Caco-2 (cell line): Measurements from ENCODE around the gene ATP9B. TPM values are rescaled to one million over a fixed set of nuclear protein-coding genes. Genes with fewer than 3 reads are reported as not detected.
A peak's percentile ranks its signal among the peaks of the same experiment; 100 is the strongest.
"Not testable (repeated sequence)": the region's sequence is repeated elsewhere in the genome, so short reads cannot be mapped to it uniquely, and the experiment has no call there.

Experiments
- BruUV-seq: library from RNA; stranded (reverse); fragments of 400-500 nt; replicated peaks from 2 replicates; lab custom pipeline; 2021; lab: Mats Ljungman, UMichigan
- CTCF ChIA-PET: fragments of 300-600 bp; sonication (Branson Sonifier 250); formaldehyde crosslinking; loops from one replicate; lab custom pipeline; 2022; ENCODE audit warnings: antibody characterized with exemption; lab: Charles Lee
- POLR2A ChIA-PET: fragments of 300-600 bp; sonication (Branson Sonifier 250); formaldehyde crosslinking; loops from one replicate; lab custom pipeline; 2022; ENCODE audit warnings: antibody characterized with exemption; lab: Charles Lee
- DNase-seq, 2 experiments: peaks; one replicate each; pipeline versions ENCODE4 v3.0.0 to v3.0.0-alpha.2; 2020 to 2022
- H3K27me3 ChIP-seq: replicated peaks from 2 replicates; pipeline ENCODE4 v1.6.0; 2011; ENCODE audit warnings: low read length; ENCODE audit not compliant: control insufficient read depth, insufficient read depth
- H3K36me3 ChIP-seq: 2 replicates; pipeline ENCODE4 v1.5.1; 2011; ENCODE audit warnings: low read length; ENCODE audit not compliant: control insufficient read depth, insufficient read depth
- H3K4me1 ChIP-seq: fragments of 250-450 bp; sonication (Bioruptor Pico); 2 replicates; pipeline ENCODE4 v1.5.1; 2020; ENCODE audit warnings: mild to moderate bottlenecking
- H3K4me3 ChIP-seq: 2 replicates; pipeline ENCODE4 v1.5.1; 2011; ENCODE audit warnings: low read depth, mild to moderate bottlenecking, control low read depth, low read length
- H3K9me3 ChIP-seq: fragments of 250-450 bp; sonication (Bioruptor Pico); 2 replicates; pipeline ENCODE4 v1.5.1; 2020; ENCODE audit warnings: mild to moderate bottlenecking, moderate library complexity
- H3K27ac Mint-ChIP-seq: one replicate; pipeline ENCODE4 v1.8.0; 2022; ENCODE audit warnings: mixed read lengths; ENCODE audit not compliant: unreplicated experiment
- H3K27me3 Mint-ChIP-seq: one replicate; pipeline ENCODE4 v1.8.0; 2022; ENCODE audit warnings: mixed read lengths; ENCODE audit not compliant: insufficient read depth, unreplicated experiment
- H3K36me3 Mint-ChIP-seq: one replicate; pipeline ENCODE4 v1.8.0; 2022; ENCODE audit warnings: mild to moderate bottlenecking, mixed read lengths; ENCODE audit not compliant: insufficient read depth, unreplicated experiment
- H3K4me1 Mint-ChIP-seq: one replicate; pipeline ENCODE4 v1.8.0; 2022; ENCODE audit warnings: low read depth, mixed read lengths; ENCODE audit not compliant: unreplicated experiment
- H3K4me3 Mint-ChIP-seq: one replicate; pipeline ENCODE4 v1.8.0; 2022; ENCODE audit warnings: mild to moderate bottlenecking, moderate library complexity, mixed read lengths; ENCODE audit not compliant: unreplicated experiment
- H3K9me3 Mint-ChIP-seq: one replicate; pipeline ENCODE4 v1.8.0; 2022; ENCODE audit warnings: mixed read lengths; ENCODE audit not compliant: unreplicated experiment
- CTCF ChIP-seq, 2 experiments: fragments of 200-600 bp in 1 of 2; IDR thresholded peaks; 1 replicate in 1 of 2; 2 replicates in 1 of 2; pipeline versions ENCODE4 v1.5.1 to v1.8.0; 2011 to 2022; ENCODE audit warnings: antibody characterized with exemption in 1 of 2, control low read depth in 1 of 2, inconsistent platforms in 1 of 2, low read depth in 1 of 2, low read length in 1 of 2, mild to moderate bottlenecking in 1 of 2, moderate library complexity in 1 of 2; ENCODE audit not compliant: insufficient read depth in 1 of 2, severe bottlenecking in 1 of 2, unreplicated experiment in 1 of 2
- intact Hi-C: fragments of 100-400 bp; cut with micrococcal nuclease; formaldehyde crosslinking; loops from one replicate; pipeline ENCODE4 v1.10.0; 2022; ENCODE audit not compliant: unreplicated experiment
- total RNA-seq: library from RNA; stranded (reverse); gene quantifications from 2 replicates; pipeline ENCODE4 v1.2.3, GENCODE V29; 2022

Gene ATP9B
- total RNA-seq, 1 experiment from 2014 or later: 15.8 TPM

- no peaks in the 10 kb centered on the region for H3K9me3 ChIP-seq
- H3K36me3 ChIP-seq: no peaks in the 10 kb centered on the region
- Mint-ChIP-seq H3K36me3 (peaks cover 10% of the 10 kb centered on the region), H3K27ac (no peak overlapping the region), H3K4me1 (peaks cover 11% of the 10 kb centered on the region), H3K27me3 (no peaks in the 10 kb centered on the region), H3K4me3 (peak overlapping the region; percentile 82), H3K9me3 (peaks cover 19% of the 10 kb centered on the region)
- H3K4me3 ChIP-seq: no peak overlapping the region
- intact Hi-C loops: loop anchor here (5.0 kb wide), 1 partner anchor 176 kb away; no protein-coding TSS in a partner anchor
- ChIA-PET POLR2A (no interaction called here), CTCF (no interaction called here)
- H3K4me1 ChIP-seq: no peaks in the 10 kb centered on the region
- DNase-seq: no peak
- no peak for TF ChIP-seq CTCF (IDR thresholded peaks at IDR 0.05; ENCODE audit: insufficient read depth in 1 of 2, low read depth in 1 of 2, low read length in 1 of 2, severe bottlenecking in 1 of 2, unreplicated experiment in 1 of 2)
- BruUV-seq: no TSS peak
- no peaks in the 10 kb centered on the region for H3K27me3 ChIP-seq
Measured at GRCh38 chr18:79071037-79071436, 1.8 kb downstream of the ATP9B start.

GRCh38 chr18:79071503-79072210 lies 2.5 kb downstream of the ATP9B start:
- Mint-ChIP-seq H3K9me3 (peaks cover 13% of the 10 kb centered on the region), H3K27ac (no peak overlapping the region), H3K36me3 (peaks cover 10% of the 10 kb centered on the region), H3K4me3 (no peak overlapping the region), H3K27me3 (no peaks in the 10 kb centered on the region), H3K4me1 (peaks cover 11% of the 10 kb centered on the region)
- ChIA-PET CTCF (no interaction called here), POLR2A (no interaction called here)
- Histone ChIP-seq H3K4me1 (no peaks in the 10 kb centered on the region), H3K27me3 (no peaks in the 10 kb centered on the region), H3K9me3 (no peaks in the 10 kb centered on the region), H3K4me3 (no peak overlapping the region), H3K36me3 (no peaks in the 10 kb centered on the region)
- DNase-seq: no peak
- intact Hi-C loops: loop anchor here (5.0 kb wide), 1 partner anchor 176 kb away; no protein-coding TSS in a partner anchor
- BruUV-seq: no TSS peak
- TF ChIP-seq CTCF (IDR thresholded peaks at IDR 0.05; ENCODE audit: insufficient read depth in 1 of 2, low read depth in 1 of 2, low read length in 1 of 2, severe bottlenecking in 1 of 2, unreplicated experiment in 1 of 2): no peak

- H3K27ac Mint-ChIP-seq, H3K9me3 ChIP-seq, H3K27me3 ChIP-seq, H3K9me3 Mint-ChIP-seq, H3K36me3 ChIP-seq, H3K4me3 Mint-ChIP-seq, DNase-seq, H3K36me3 Mint-ChIP-seq, H3K4me1 ChIP-seq, POLR2A ChIA-PET, CTCF ChIA-PET, H3K4me1 Mint-ChIP-seq, H3K4me3 ChIP-seq, H3K27me3 Mint-ChIP-seq, BruUV-seq: not testable (repeated sequence)
- intact Hi-C loops: loop anchor here (5.0 kb wide), 1 partner anchor 175 kb away; no protein-coding TSS in a partner anchor
Measured at GRCh38 chr18:79072655-79073054, 3.5 kb downstream of the ATP9B start.
